Measurements from ENCODE around the gene PGM5.

The PGM5 gene

GRCh38 chr9:68496356-68496755 lies 139.9 kb downstream of the PGM5 start:
- TF ChIP-seq TEAD4 (IDR thresholded peaks at IDR 0.05) (no peak), NFIC (IDR thresholded peaks at IDR 0.05) (no peak)

GRCh38 chr9:68497629-68498028 lies 141.2 kb downstream of the PGM5 start:
- TF ChIP-seq TAF1 (IDR thresholded peaks at IDR 0.05; ENCODE audit: low read depth) (no peak), USF1 (IDR thresholded peaks at IDR 0.05) (no peak), MAX (IDR thresholded peaks at IDR 0.05) (no peak), CEBPB (IDR thresholded peaks at IDR 0.05) (no peak), CREB1 (IDR thresholded peaks at IDR 0.05; ENCODE audit: low read depth) (no peak), EP300 (IDR thresholded peaks at IDR 0.05; ENCODE audit: borderline replicate concordance) (no peak), RAD21 (IDR thresholded peaks at IDR 0.05; ENCODE audit: low read depth) (no peak), ZBTB7A (IDR thresholded peaks at IDR 0.05; ENCODE audit: low read depth) (no peak), EGR1 (IDR thresholded peaks at IDR 0.05) (no peak), YY1 (IDR thresholded peaks at IDR 0.05; ENCODE audit: low read depth) (no peak), FOXM1 (IDR thresholded peaks at IDR 0.05; ENCODE audit: borderline replicate concordance, low read depth) (no peak), TEAD4 (IDR thresholded peaks at IDR 0.05) (no peak), NFIC (IDR thresholded peaks at IDR 0.05) (no peak), TCF12 (IDR thresholded peaks at IDR 0.05; ENCODE audit: low read depth) (no peak), REST (IDR thresholded peaks at IDR 0.05; ENCODE audit: low read depth) (no peak)

- TF ChIP-seq TEAD4 (IDR thresholded peaks at IDR 0.05): no peak
- TF ChIP-seq ZBTB7A (IDR thresholded peaks at IDR 0.05; ENCODE audit: low read depth): no peak
- TF ChIP-seq CEBPB (IDR thresholded peaks at IDR 0.05): no peak
- TF ChIP-seq TCF12 (IDR thresholded peaks at IDR 0.05; ENCODE audit: low read depth): no peak
- no peak for TF ChIP-seq REST (IDR thresholded peaks at IDR 0.05; ENCODE audit: low read depth)
- TF ChIP-seq USF1 (IDR thresholded peaks at IDR 0.05): no peak
- TF ChIP-seq MAX (IDR thresholded peaks at IDR 0.05): no peak
- no peak for TF ChIP-seq CREB1 (IDR thresholded peaks at IDR 0.05; ENCODE audit: low read depth)
- no peak for TF ChIP-seq RAD21 (IDR thresholded peaks at IDR 0.05; ENCODE audit: low read depth)
- TF ChIP-seq EGR1 (IDR thresholded peaks at IDR 0.05): no peak
- no peak for TF ChIP-seq FOXM1 (IDR thresholded peaks at IDR 0.05; ENCODE audit: borderline replicate concordance, low read depth)
- no peak for TF ChIP-seq TAF1 (IDR thresholded peaks at IDR 0.05; ENCODE audit: low read depth)
- TF ChIP-seq YY1 (IDR thresholded peaks at IDR 0.05; ENCODE audit: low read depth): no peak
- TF ChIP-seq EP300 (IDR thresholded peaks at IDR 0.05; ENCODE audit: borderline replicate concordance): no peak
Measured at GRCh38 chr9:68498816-68499215, 142.4 kb downstream of the PGM5 start.

GRCh38 chr9:68500457-68501381 lies 144.3 kb downstream of the PGM5 start:
- TF ChIP-seq CREB1 (IDR thresholded peaks at IDR 0.05; ENCODE audit: low read depth) (no peak), RAD21 (IDR thresholded peaks at IDR 0.05; ENCODE audit: low read depth) (no peak), MAX (IDR thresholded peaks at IDR 0.05) (no peak), EP300 (IDR thresholded peaks at IDR 0.05; ENCODE audit: borderline replicate concordance) (no peak), USF1 (IDR thresholded peaks at IDR 0.05) (no peak), ZBTB7A (IDR thresholded peaks at IDR 0.05; ENCODE audit: low read depth) (no peak), TAF1 (IDR thresholded peaks at IDR 0.05; ENCODE audit: low read depth) (no peak), NFIC (IDR thresholded peaks at IDR 0.05) (no peak), REST (IDR thresholded peaks at IDR 0.05; ENCODE audit: low read depth) (no peak), TCF12 (IDR thresholded peaks at IDR 0.05; ENCODE audit: low read depth) (no peak), YY1 (IDR thresholded peaks at IDR 0.05; ENCODE audit: low read depth) (no peak), FOXM1 (IDR thresholded peaks at IDR 0.05; ENCODE audit: borderline replicate concordance, low read depth) (no peak), TEAD4 (IDR thresholded peaks at IDR 0.05) (no peak), CEBPB (IDR thresholded peaks at IDR 0.05) (no peak), EGR1 (IDR thresholded peaks at IDR 0.05) (no peak)

All from Ishikawa (cell line).